DOHH2 (cell line): ENCODE results near the gene RGL3.

Experiments used
- H3F3A ChIP-seq: fragments of 200-600 bp; sonication (generic), shearing (Covaris generic); 2 replicates; pipeline ENCODE4 v1.6.0; 2016; ENCODE audit warnings: antibody characterized with exemption, mild to moderate bottlenecking; ENCODE audit not compliant: control insufficient read depth, insufficient read depth
- H3K27ac ChIP-seq: fragments of 200-600 bp; sonication (generic); 2 replicates; pipeline ENCODE4 v1.5.1; 2014; ENCODE audit warnings: low read depth, mild to moderate bottlenecking, low read length, moderate library complexity
- H3K27me3 ChIP-seq: fragments of 200-600 bp; sonication (generic); 2 replicates; pipeline ENCODE4 v1.6.1; 2014; ENCODE audit warnings: mild to moderate bottlenecking, low read length, mixed read lengths; ENCODE audit not compliant: control insufficient read depth
- H3K36me3 ChIP-seq: fragments of 200-600 bp; sonication (generic); 2 replicates; pipeline ENCODE4 v1.6.1; 2014; ENCODE audit warnings: mild to moderate bottlenecking, low read length, moderate library complexity, mixed read lengths; ENCODE audit not compliant: control insufficient read depth
- H3K4me1 ChIP-seq: fragments of 200-600 bp; sonication (generic); 2 replicates; pipeline ENCODE4 v1.6.1; 2014; ENCODE audit warnings: mild to moderate bottlenecking, low read length, mixed read lengths; ENCODE audit not compliant: control insufficient read depth
- H3K4me2 ChIP-seq: fragments of 200-600 bp; sonication (generic); 2 replicates; pipeline ENCODE4 v1.6.0; 2014; ENCODE audit warnings: mild to moderate bottlenecking, low read length, moderate library complexity
- H3K4me3 ChIP-seq: fragments of 200-600 bp; sonication (generic); 2 replicates; pipeline ENCODE4 v1.5.1; 2014; ENCODE audit warnings: mild to moderate bottlenecking, low read length, mixed read lengths
- H3K79me2 ChIP-seq: fragments of 200-600 bp; sonication (generic); 2 replicates; pipeline ENCODE4 v1.6.1; 2014; ENCODE audit warnings: mild to moderate bottlenecking, low read length, mixed read lengths; ENCODE audit not compliant: control insufficient read depth
- H3K9me2 ChIP-seq: fragments of 200-600 bp; sonication (generic); replicated peaks from 2 replicates; pipeline ENCODE4 v1.6.1; 2014; ENCODE audit warnings: mild to moderate bottlenecking, low read length, mixed read lengths; ENCODE audit not compliant: control insufficient read depth
- H3K9me3 ChIP-seq: fragments of 200-600 bp; sonication (generic); 2 replicates; pipeline ENCODE4 v1.6.1; 2014; ENCODE audit warnings: antibody characterized with exemption, low read length, mixed read lengths; ENCODE audit not compliant: control insufficient read depth, insufficient read depth
- H4K20me1 ChIP-seq: fragments of 200-600 bp; sonication (generic); 2 replicates; pipeline ENCODE4 v1.6.0; 2014; ENCODE audit warnings: low read depth, mild to moderate bottlenecking, antibody characterized with exemption, low read length, moderate library complexity; ENCODE audit not compliant: control insufficient read depth, insufficient read depth
- EZH2phosphoT487 ChIP-seq: fragments of 200-600 bp; sonication (generic); IDR thresholded peaks from 2 replicates; pipeline ENCODE4 v1.6.1; 2017; ENCODE audit warnings: borderline replicate concordance, mild to moderate bottlenecking, antibody characterized with exemption, low read length, moderate library complexity, mixed read lengths
- TF ChIP-seq, protein P1 (sequence below): fragments of 200-600 bp; sonication (generic); IDR thresholded peaks from one replicate; pipeline ENCODE4 v1.5.1; 2014; ENCODE audit warnings: antibody characterized with exemption, mild to moderate bottlenecking, low read depth, low read length; ENCODE audit not compliant: poor library complexity, severe bottlenecking

RGL3 gene

DNA sequence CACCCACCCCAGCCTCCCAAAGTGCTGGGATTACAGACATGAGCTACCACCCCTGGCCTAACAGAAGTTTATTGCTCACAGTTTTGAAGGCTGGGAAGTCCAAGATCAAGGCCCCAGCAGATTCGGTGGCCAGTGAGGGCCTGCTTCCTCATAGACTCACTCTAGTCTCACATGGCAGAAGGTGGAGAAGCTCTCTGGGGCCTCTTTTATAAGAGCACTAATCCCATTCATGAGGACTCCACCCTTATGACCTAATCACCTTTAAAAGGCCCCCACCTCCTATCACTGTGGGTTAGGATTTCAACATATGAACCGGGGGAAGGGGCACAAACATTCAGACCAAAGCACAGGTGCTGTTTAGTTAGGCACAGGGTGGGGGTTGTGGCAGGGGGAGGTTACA lies 51.6 kb downstream of the RGL3 start:
- no peaks in the 10 kb centered on the region for H3F3A ChIP-seq
- H3K27me3 ChIP-seq = no peaks in the 10 kb centered on the region
- H3K4me2 ChIP-seq = no peak overlapping the region
- H3K9me3 ChIP-seq = no peaks in the 10 kb centered on the region
- no peaks in the 10 kb centered on the region for H3K36me3 ChIP-seq
- H3K79me2 ChIP-seq = no peaks in the 10 kb centered on the region
- no peak overlapping the region for H3K27ac ChIP-seq
- H4K20me1 ChIP-seq = no peaks in the 10 kb centered on the region
- TF ChIP-seq, protein P1, sequence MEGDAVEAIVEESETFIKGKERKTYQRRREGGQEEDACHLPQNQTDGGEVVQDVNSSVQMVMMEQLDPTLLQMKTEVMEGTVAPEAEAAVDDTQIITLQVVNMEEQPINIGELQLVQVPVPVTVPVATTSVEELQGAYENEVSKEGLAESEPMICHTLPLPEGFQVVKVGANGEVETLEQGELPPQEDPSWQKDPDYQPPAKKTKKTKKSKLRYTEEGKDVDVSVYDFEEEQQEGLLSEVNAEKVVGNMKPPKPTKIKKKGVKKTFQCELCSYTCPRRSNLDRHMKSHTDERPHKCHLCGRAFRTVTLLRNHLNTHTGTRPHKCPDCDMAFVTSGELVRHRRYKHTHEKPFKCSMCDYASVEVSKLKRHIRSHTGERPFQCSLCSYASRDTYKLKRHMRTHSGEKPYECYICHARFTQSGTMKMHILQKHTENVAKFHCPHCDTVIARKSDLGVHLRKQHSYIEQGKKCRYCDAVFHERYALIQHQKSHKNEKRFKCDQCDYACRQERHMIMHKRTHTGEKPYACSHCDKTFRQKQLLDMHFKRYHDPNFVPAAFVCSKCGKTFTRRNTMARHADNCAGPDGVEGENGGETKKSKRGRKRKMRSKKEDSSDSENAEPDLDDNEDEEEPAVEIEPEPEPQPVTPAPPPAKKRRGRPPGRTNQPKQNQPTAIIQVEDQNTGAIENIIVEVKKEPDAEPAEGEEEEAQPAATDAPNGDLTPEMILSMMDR = no peak
- TF ChIP-seq EZH2phosphoT487 = no peak
- no peaks in the 10 kb centered on the region for H3K9me2 ChIP-seq
- H3K4me3 ChIP-seq = no peak overlapping the region
- H3K4me1 ChIP-seq = no peaks in the 10 kb centered on the region

GRCh38 chr19:11365557-11366117 lies 53.5 kb downstream of the RGL3 start:
- Histone ChIP-seq H3K9me2 (no peaks in the 10 kb centered on the region), H4K20me1 (no peaks in the 10 kb centered on the region), H3K36me3 (no peaks in the 10 kb centered on the region), H3K27me3 (no peaks in the 10 kb centered on the region), H3K4me3 (no peak overlapping the region), H3K4me2 (no peak overlapping the region), H3K4me1 (no peaks in the 10 kb centered on the region), H3K9me3 (no peaks in the 10 kb centered on the region), H3F3A (no peaks in the 10 kb centered on the region), H3K27ac (no peak overlapping the region), H3K79me2 (no peaks in the 10 kb centered on the region)
- TF ChIP-seq EZH2phosphoT487 = no peak
- TF ChIP-seq, protein P1 = no peak

DNA sequence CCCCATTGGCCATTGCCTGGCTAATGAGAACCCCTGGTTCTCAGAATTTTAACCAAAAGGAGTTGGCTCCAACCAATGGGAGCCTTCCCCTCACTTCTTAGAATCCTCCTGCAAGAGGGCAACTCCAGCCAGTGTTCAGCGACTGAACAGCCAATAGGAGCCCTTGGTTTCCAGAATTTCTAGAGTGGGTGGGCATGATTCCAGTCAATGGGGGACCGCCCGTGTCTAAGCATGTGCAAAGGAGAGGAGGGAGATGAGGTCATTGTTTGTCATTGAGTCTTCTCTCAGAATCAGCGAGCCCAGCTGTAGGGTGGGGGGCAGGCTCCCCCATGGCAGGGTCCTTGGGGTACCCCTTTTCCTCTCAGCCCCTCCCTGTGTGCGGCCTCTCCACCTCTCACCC lies 54.2 kb downstream of the RGL3 start:
- Histone ChIP-seq H4K20me1 (no peaks in the 10 kb centered on the region), H3K4me3 (no peak overlapping the region), H3K27me3 (no peaks in the 10 kb centered on the region), H3K9me2 (no peaks in the 10 kb centered on the region), H3K9me3 (no peaks in the 10 kb centered on the region), H3K36me3 (no peaks in the 10 kb centered on the region), H3K27ac (no peak overlapping the region), H3K79me2 (no peaks in the 10 kb centered on the region), H3K4me2 (no peak overlapping the region), H3F3A (no peaks in the 10 kb centered on the region), H3K4me1 (no peaks in the 10 kb centered on the region)
- no peak for TF ChIP-seq EZH2phosphoT487
- TF ChIP-seq, protein P1 = no peak
